ENCODE results near the gene BRS3.

DNA sequence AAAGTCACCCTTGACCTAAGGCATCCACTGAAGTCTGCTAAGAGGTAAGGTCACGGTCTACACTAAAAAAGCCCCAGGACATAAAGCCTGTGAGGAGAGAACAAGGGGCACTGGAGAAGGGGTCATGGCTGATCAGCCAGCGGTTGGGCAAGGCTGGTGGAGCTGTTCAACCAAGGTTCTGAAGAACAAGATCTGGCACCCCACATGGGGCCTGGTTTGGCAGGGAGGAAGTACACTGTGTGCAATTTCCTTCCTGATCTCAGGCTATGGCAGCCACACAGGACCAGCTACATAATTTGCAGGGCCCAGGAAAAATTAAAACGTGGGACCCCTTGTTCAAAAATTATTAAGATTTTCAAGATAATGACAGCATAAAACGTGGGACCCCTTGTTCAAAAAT lies 14.1 kb upstream of the BRS3 start:
- TF ChIP-seq JUND (IDR thresholded peaks at IDR 0.05; ENCODE audit: low read depth, low read length) = no peak
- TF ChIP-seq SP1 (IDR thresholded peaks at IDR 0.05; ENCODE audit: low read depth, low read length) = no peak
- no peak for TF ChIP-seq POLR2A (IDR thresholded peaks at IDR 0.05; ENCODE audit: low read depth, low read length)
- TF ChIP-seq STAT3 (IDR thresholded peaks at IDR 0.05; ENCODE audit: low read depth, low read length) = no peak
- no peak for TF ChIP-seq EZH2 (IDR thresholded peaks at IDR 0.05; ENCODE audit: borderline replicate concordance, control insufficient read depth, low read depth, low read length)
- no peak for TF ChIP-seq ZZZ3 (IDR thresholded peaks at IDR 0.05; ENCODE audit: control insufficient read depth, insufficient read length, low read depth)
- TF ChIP-seq, protein P1, sequence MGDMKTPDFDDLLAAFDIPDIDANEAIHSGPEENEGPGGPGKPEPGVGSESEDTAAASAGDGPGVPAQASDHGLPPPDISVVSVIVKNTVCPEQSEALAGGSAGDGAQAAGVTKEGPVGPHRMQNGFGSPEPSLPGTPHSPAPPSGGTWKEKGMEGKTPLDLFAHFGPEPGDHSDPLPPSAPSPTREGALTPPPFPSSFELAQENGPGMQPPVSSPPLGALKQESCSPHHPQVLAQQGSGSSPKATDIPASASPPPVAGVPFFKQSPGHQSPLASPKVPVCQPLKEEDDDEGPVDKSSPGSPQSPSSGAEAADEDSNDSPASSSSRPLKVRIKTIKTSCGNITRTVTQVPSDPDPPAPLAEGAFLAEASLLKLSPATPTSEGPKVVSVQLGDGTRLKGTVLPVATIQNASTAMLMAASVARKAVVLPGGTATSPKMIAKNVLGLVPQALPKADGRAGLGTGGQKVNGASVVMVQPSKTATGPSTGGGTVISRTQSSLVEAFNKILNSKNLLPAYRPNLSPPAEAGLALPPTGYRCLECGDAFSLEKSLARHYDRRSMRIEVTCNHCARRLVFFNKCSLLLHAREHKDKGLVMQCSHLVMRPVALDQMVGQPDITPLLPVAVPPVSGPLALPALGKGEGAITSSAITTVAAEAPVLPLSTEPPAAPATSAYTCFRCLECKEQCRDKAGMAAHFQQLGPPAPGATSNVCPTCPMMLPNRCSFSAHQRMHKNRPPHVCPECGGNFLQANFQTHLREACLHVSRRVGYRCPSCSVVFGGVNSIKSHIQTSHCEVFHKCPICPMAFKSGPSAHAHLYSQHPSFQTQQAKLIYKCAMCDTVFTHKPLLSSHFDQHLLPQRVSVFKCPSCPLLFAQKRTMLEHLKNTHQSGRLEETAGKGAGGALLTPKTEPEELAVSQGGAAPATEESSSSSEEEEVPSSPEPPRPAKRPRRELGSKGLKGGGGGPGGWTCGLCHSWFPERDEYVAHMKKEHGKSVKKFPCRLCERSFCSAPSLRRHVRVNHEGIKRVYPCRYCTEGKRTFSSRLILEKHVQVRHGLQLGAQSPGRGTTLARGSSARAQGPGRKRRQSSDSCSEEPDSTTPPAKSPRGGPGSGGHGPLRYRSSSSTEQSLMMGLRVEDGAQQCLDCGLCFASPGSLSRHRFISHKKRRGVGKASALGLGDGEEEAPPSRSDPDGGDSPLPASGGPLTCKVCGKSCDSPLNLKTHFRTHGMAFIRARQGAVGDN (IDR thresholded peaks at IDR 0.05) = no peak
- TF ChIP-seq, protein P2, sequence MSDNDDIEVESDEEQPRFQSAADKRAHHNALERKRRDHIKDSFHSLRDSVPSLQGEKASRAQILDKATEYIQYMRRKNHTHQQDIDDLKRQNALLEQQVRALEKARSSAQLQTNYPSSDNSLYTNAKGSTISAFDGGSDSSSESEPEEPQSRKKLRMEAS (IDR thresholded peaks at IDR 0.05; ENCODE audit: low read depth, low read length) = no peak
- TF ChIP-seq, protein P3, sequence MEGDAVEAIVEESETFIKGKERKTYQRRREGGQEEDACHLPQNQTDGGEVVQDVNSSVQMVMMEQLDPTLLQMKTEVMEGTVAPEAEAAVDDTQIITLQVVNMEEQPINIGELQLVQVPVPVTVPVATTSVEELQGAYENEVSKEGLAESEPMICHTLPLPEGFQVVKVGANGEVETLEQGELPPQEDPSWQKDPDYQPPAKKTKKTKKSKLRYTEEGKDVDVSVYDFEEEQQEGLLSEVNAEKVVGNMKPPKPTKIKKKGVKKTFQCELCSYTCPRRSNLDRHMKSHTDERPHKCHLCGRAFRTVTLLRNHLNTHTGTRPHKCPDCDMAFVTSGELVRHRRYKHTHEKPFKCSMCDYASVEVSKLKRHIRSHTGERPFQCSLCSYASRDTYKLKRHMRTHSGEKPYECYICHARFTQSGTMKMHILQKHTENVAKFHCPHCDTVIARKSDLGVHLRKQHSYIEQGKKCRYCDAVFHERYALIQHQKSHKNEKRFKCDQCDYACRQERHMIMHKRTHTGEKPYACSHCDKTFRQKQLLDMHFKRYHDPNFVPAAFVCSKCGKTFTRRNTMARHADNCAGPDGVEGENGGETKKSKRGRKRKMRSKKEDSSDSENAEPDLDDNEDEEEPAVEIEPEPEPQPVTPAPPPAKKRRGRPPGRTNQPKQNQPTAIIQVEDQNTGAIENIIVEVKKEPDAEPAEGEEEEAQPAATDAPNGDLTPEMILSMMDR (IDR thresholded peaks at IDR 0.05 in 2 of 3, conservative IDR thresholded peaks at IDR 0.05 in 1 of 3; ENCODE audit: control insufficient read depth in 2 of 3, extremely low read depth in 1 of 3, insufficient read depth in 1 of 3, low read depth in 3 of 3, low read length in 3 of 3) = no peak
- TF ChIP-seq CEBPB (IDR thresholded peaks at IDR 0.05; ENCODE audit: borderline replicate concordance in 1 of 2, low read depth in 2 of 2, low read length in 2 of 2) = no peak
- no peak for TF ChIP-seq DPF2 (IDR thresholded peaks at IDR 0.05)
- TF ChIP-seq POLR2AphosphoS2 (IDR thresholded peaks at IDR 0.05; ENCODE audit: low read depth, low read length) = no peak
- no peak for TF ChIP-seq LARP7 (IDR thresholded peaks at IDR 0.05)
- TF ChIP-seq CREB1 (IDR thresholded peaks at IDR 0.05; ENCODE audit: low read depth) = no peak

Data from GM12878 (cell line).